ENCODE results near the gene FGF3. TPM values are rescaled to one million over a fixed set of nuclear protein-coding genes. Genes with fewer than 3 reads are reported as not detected.
A peak's percentile ranks its signal among the peaks of the same experiment; 100 is the strongest.

FGF3 gene
- total RNA-seq, 1 donor from 2014 or later: not detected

DNA sequence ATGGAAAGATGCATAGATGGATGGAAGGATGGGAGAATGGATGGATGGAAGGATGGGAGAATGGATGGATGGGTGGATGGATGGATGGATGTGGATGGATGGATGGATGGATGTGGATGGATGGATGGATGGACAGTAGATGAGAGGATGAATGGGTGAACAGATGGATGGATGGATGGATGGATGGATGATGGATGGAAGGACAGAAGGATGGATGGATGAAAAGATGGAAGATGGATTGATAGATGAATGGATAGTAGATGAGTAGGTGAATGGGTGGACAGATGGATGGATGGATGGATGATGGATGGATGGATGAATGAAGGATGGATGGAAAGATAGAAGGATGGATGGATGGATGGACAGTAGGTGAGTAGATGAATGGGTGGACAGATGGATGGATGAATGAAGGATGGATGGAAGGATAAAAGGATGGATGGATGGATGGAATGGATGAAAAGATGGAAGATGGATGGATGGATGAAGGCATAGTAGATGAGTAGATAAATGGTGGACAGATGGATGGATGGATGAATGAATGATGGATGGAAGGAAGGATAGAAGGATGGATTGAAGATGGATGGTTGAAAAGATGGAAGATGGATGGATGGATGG, 15.5 kb downstream of the FGF3 start:
- no peak overlapping the region for H3K4me3 ChIP-seq (ENCODE audit: low read depth, low read length)
- no peak for DNase-seq (ENCODE audit: low read depth)
- TF ChIP-seq CTCF (conservative IDR thresholded peaks at IDR 0.05; ENCODE audit: low read depth, low read length): no peak

- no peak overlapping the region for H3K4me3 ChIP-seq (ENCODE audit: low read depth, low read length)
- no peak for TF ChIP-seq CTCF (conservative IDR thresholded peaks at IDR 0.05; ENCODE audit: low read depth, low read length)
- no peak for DNase-seq (ENCODE audit: low read depth)
Measured at GRCh38 chr11:69803022-69803421, 16.2 kb downstream of the FGF3 start.

GRCh38 chr11:69802590-69802989, 16.6 kb downstream of the FGF3 start:
- H3K4me3 ChIP-seq (ENCODE audit: low read depth, low read length): no peak overlapping the region
- no peak for TF ChIP-seq CTCF (conservative IDR thresholded peaks at IDR 0.05; ENCODE audit: low read depth, low read length)
- DNase-seq (ENCODE audit: low read depth): no peak

GRCh38 chr11:69801513-69802335, 17.5 kb downstream of the FGF3 start:
- peak; percentile 95 for TF ChIP-seq CTCF (conservative IDR thresholded peaks at IDR 0.05; ENCODE audit: low read depth, low read length)
- DNase-seq (ENCODE audit: low read depth): no peak
- H3K4me3 ChIP-seq (ENCODE audit: low read depth, low read length): no peak overlapping the region

GRCh38 chr11:69800278-69800677, 18.9 kb downstream of the FGF3 start:
- H3K4me3 ChIP-seq (ENCODE audit: low read depth, low read length): no peak overlapping the region
- no peak for TF ChIP-seq CTCF (conservative IDR thresholded peaks at IDR 0.05; ENCODE audit: low read depth, low read length)
- no peak for DNase-seq (ENCODE audit: low read depth)

GRCh38 chr11:69799582-69799981, 19.6 kb downstream of the FGF3 start:
- TF ChIP-seq CTCF (conservative IDR thresholded peaks at IDR 0.05; ENCODE audit: low read depth, low read length): no peak
- no peak for DNase-seq (ENCODE audit: low read depth)
- H3K4me3 ChIP-seq (ENCODE audit: low read depth, low read length): no peak overlapping the region

All from epithelial cell of proximal tubule (primary cell).